Hepatocyte (in vitro differentiated cells): ENCODE data around the gene CPT1A. TPM values are rescaled to one million over a fixed set of nuclear protein-coding genes. Genes with fewer than 3 reads are reported as not detected.
A peak's percentile ranks its signal among the peaks of the same experiment; 100 is the strongest.

Experiments used
- DNase-seq: peaks from one replicate; pipeline ENCODE4 v3.0.0-alpha.2; 2016; ENCODE audit warnings: low spot score
- H2AFZ ChIP-seq: fragments of 200-600 bp; sonication (generic); 2 replicates; pipeline ENCODE4 v1.6.0; 2016; ENCODE audit warnings: antibody characterized with exemption, mild to moderate bottlenecking
- H3K27ac ChIP-seq: fragments of 200-600 bp; sonication (generic); 2 replicates; pipeline ENCODE4 v1.5.1; 2016; ENCODE audit warnings: mild to moderate bottlenecking
- H3K27me3 ChIP-seq: fragments of 200-600 bp; sonication (generic); 2 replicates; pipeline ENCODE4 v1.6.1; 2016
- H3K36me3 ChIP-seq: fragments of 200-600 bp; sonication (generic); replicated peaks from 2 replicates; pipeline ENCODE4 v1.5.1; 2016; ENCODE audit warnings: low read depth; ENCODE audit not compliant: insufficient read depth
- H3K4me1 ChIP-seq: fragments of 200-600 bp; sonication (generic); 2 replicates; pipeline ENCODE4 v1.5.1; 2016; ENCODE audit warnings: mild to moderate bottlenecking, moderate library complexity; ENCODE audit not compliant: insufficient read depth
- H3K4me2 ChIP-seq: fragments of 200-600 bp; sonication (generic); 2 replicates; pipeline ENCODE4 v1.6.0; 2016
- H3K4me3 ChIP-seq: fragments of 200-600 bp; sonication (generic); 2 replicates; pipeline ENCODE4 v1.5.1; 2016; ENCODE audit warnings: mild to moderate bottlenecking
- H3K79me2 ChIP-seq: fragments of 200-600 bp; sonication (generic); 2 replicates; pipeline ENCODE4 v1.6.0; 2017; ENCODE audit warnings: mild to moderate bottlenecking
- H3K9me2 ChIP-seq: fragments of 200-600 bp; sonication (generic); replicated peaks from 2 replicates; pipeline ENCODE4 v1.6.0; 2017; ENCODE audit warnings: mild to moderate bottlenecking; ENCODE audit not compliant: insufficient read depth
- H3K9me3 ChIP-seq: fragments of 200-600 bp; sonication (generic); 2 replicates; pipeline ENCODE4 v1.5.1; 2016; ENCODE audit warnings: low read depth, mild to moderate bottlenecking
- H4K20me1 ChIP-seq: fragments of 200-600 bp; sonication (generic); 2 replicates; pipeline ENCODE4 v1.6.0; 2016; ENCODE audit warnings: mild to moderate bottlenecking; ENCODE audit not compliant: insufficient read depth, poor library complexity, severe bottlenecking
- EZH2 ChIP-seq: fragments of 200-600 bp; sonication (generic); IDR thresholded peaks from 2 replicates; pipeline ENCODE4 v1.6.1; 2016; ENCODE audit warnings: antibody characterized with exemption, mild to moderate bottlenecking, borderline replicate concordance
- EZH2phosphoT487 ChIP-seq: fragments of 200-600 bp; sonication (generic); IDR thresholded peaks from one replicate; pipeline ENCODE4 v1.6.1; 2018; ENCODE audit warnings: antibody characterized with exemption, mild to moderate bottlenecking, low read depth, moderate library complexity; ENCODE audit not compliant: unreplicated experiment, severe bottlenecking
- WGBS: methylation state at CpG from one replicate; pipeline ENCODE4 v1.1.6; 2016; ENCODE audit warnings: low lambda C conversion rate; ENCODE audit errors: missing lambda C conversion rate; 5-methylcytosine and 5-hydroxymethylcytosine counted together
- polyA plus RNA-seq: library from polyadenylated mRNA; unstranded; fragments of >200 nt; fragmentation: Nextera tagmentation; extraction: Ambion mirVana; gene quantifications from 2 replicates; pipeline ENCODE4 v1.2.1, GENCODE V29; 2016
- total RNA-seq: library from RNA; depleted of rRNA; stranded (reverse); fragments of >200 nt; gene quantifications from 2 replicates; pipeline ENCODE4 v1.2.3, GENCODE V29; 2014
- TF ChIP-seq, protein P1 (sequence below): fragments of 200-600 bp; sonication (generic); IDR thresholded peaks from 2 replicates; pipeline ENCODE4 v1.5.1; 2016; ENCODE audit warnings: antibody characterized with exemption, mild to moderate bottlenecking; ENCODE audit not compliant: poor library complexity

Gene CPT1A
- total and polyA plus RNA-seq, 2 experiments from 2014 or later, result 8.3 to 24.8 TPM

DNA sequence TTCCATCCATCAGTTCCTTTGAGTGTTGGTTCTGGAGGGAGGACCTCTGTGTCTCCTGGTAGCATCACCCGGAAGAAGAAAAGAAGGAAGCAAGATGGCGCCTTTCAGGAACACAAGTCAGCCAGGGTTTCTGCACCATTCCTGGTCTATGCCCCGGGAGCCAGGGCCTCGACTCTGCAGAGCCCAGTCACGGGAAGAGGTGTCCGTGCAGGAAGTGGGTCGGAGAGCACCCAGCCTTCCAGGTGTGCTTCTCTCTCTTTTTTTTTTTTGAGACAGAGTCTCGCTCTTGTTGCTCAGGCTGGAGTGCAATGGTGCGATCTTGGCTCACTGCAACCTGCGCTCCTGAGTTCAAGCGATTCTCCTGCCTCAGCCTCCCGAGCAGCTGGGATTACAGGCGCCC is 40.7 kb upstream of the CPT1A start:
- no peak overlapping the region for H3K4me3 ChIP-seq
- no peaks in the 10 kb centered on the region for H3K36me3 ChIP-seq
- no peaks in the 10 kb centered on the region for H4K20me1 ChIP-seq
- TF ChIP-seq, protein P1, sequence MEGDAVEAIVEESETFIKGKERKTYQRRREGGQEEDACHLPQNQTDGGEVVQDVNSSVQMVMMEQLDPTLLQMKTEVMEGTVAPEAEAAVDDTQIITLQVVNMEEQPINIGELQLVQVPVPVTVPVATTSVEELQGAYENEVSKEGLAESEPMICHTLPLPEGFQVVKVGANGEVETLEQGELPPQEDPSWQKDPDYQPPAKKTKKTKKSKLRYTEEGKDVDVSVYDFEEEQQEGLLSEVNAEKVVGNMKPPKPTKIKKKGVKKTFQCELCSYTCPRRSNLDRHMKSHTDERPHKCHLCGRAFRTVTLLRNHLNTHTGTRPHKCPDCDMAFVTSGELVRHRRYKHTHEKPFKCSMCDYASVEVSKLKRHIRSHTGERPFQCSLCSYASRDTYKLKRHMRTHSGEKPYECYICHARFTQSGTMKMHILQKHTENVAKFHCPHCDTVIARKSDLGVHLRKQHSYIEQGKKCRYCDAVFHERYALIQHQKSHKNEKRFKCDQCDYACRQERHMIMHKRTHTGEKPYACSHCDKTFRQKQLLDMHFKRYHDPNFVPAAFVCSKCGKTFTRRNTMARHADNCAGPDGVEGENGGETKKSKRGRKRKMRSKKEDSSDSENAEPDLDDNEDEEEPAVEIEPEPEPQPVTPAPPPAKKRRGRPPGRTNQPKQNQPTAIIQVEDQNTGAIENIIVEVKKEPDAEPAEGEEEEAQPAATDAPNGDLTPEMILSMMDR, result no peak
- no peak for TF ChIP-seq EZH2
- no peak for TF ChIP-seq EZH2phosphoT487
- no peak overlapping the region for H2AFZ ChIP-seq
- no peaks in the 10 kb centered on the region for H3K79me2 ChIP-seq
- no peaks in the 10 kb centered on the region for H3K9me3 ChIP-seq
- H3K27ac ChIP-seq, result no peak overlapping the region
- no peaks in the 10 kb centered on the region for H3K9me2 ChIP-seq
- H3K27me3 ChIP-seq, result no peaks in the 10 kb centered on the region
- H3K4me2 ChIP-seq, result no peak overlapping the region
- DNase-seq, result no peak
- WGBS, result 88% methylated on average over 13 of the region's 13 CpGs
- no peaks in the 10 kb centered on the region for H3K4me1 ChIP-seq

DNA sequence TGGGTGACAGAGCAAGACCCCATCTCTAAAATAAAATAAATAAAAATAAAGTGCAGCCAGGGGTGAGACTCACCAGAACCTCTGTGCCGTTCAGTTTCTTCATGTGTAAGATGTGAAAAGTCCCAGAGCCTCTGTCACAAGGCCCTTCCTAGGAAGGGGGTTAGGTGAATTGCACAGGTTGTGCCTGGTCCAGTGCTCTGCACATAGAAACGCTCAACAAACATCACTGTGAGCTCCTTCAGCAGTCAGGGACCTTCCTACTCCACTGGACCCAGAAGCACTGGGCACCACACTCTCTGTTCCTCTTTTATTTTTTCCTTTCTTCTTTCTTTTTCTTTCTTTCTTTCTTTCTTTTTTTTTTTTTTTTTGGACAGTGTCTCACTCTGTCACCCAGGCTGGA is 39.6 kb upstream of the CPT1A start:
- no peak overlapping the region for H2AFZ ChIP-seq
- no peaks in the 10 kb centered on the region for H4K20me1 ChIP-seq
- H3K4me3 ChIP-seq, result no peak overlapping the region
- no peaks in the 10 kb centered on the region for H3K4me1 ChIP-seq
- DNase-seq, result no peak
- no peaks in the 10 kb centered on the region for H3K9me2 ChIP-seq
- no peak overlapping the region for H3K4me2 ChIP-seq
- H3K79me2 ChIP-seq, result no peaks in the 10 kb centered on the region
- H3K27me3 ChIP-seq, result no peaks in the 10 kb centered on the region
- TF ChIP-seq, protein P1, result no peak
- TF ChIP-seq EZH2phosphoT487, result no peak
- TF ChIP-seq EZH2, result no peak
- 100% methylated on average over 2 of the region's 2 CpGs for WGBS
- no peak overlapping the region for H3K27ac ChIP-seq
- no peaks in the 10 kb centered on the region for H3K36me3 ChIP-seq
- no peaks in the 10 kb centered on the region for H3K9me3 ChIP-seq

DNA sequence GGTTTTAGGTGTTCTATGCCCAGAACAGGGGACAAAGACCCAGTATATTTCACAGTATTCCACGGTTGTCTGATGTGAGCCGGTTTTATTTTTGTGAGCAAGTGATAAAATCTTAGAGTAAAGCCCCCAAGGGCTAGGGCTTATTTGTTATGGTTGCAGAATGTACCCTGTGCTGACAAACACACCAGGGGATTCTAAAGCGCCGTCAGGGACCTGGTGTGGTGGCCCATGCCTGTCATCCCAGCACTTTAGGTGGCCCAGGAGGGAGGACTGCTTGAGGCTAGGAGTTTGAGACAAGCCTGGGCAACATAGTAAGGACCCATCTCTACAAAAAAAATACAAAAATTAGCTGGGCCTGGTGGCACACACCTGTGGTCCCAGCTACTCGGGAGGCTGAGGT is 39.1 kb upstream of the CPT1A start:
- Histone ChIP-seq H4K20me1 (no peaks in the 10 kb centered on the region), H3K4me1 (no peaks in the 10 kb centered on the region), H3K79me2 (no peaks in the 10 kb centered on the region), H3K27ac (no peak overlapping the region), H3K36me3 (no peaks in the 10 kb centered on the region), H2AFZ (no peak overlapping the region), H3K27me3 (no peaks in the 10 kb centered on the region), H3K4me2 (no peak overlapping the region), H3K9me3 (no peaks in the 10 kb centered on the region), H3K9me2 (no peaks in the 10 kb centered on the region), H3K4me3 (no peak overlapping the region)
- TF ChIP-seq EZH2, result no peak
- no peak for TF ChIP-seq EZH2phosphoT487
- TF ChIP-seq, protein P1, result no peak
- 90% methylated on average over 5 of the region's 5 CpGs for WGBS
- no peak for DNase-seq

DNA sequence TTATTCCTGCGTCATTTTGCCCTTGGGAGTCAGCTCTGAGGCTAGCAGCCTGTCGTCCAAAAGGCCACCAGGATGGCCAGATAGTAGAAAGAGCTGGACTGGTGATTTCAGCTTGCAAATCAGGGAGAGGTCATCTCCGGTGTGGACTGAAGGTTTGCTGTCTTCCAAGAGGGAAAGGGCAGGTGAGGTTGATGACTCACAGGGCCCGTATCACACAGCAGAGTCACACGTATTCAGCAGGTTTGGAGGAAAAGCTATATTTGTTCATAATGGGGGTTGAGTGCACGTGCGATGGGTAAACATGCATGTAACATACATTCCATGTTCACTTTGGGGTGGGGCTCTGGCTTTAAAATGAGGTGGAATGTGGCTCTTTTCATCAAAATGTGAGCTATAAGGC is 36.3 kb upstream of the CPT1A start:
- DNase-seq, result peak; percentile 62
- H3K4me1 ChIP-seq, result peaks cover 2% of the 10 kb centered on the region
- peak overlapping the region; percentile 60 for H3K27ac ChIP-seq
- no peak overlapping the region for H3K4me2 ChIP-seq
- WGBS, result 64% methylated on average over 7 of the region's 7 CpGs
- no peaks in the 10 kb centered on the region for H3K36me3 ChIP-seq
- H3K79me2 ChIP-seq, result no peaks in the 10 kb centered on the region
- H3K4me3 ChIP-seq, result no peak overlapping the region
- no peak overlapping the region for H2AFZ ChIP-seq
- no peaks in the 10 kb centered on the region for H3K9me3 ChIP-seq
- TF ChIP-seq EZH2 (no peak), EZH2phosphoT487 (no peak)
- TF ChIP-seq, protein P1, result no peak
- no peaks in the 10 kb centered on the region for H4K20me1 ChIP-seq
- H3K9me2 ChIP-seq, result no peaks in the 10 kb centered on the region
- no peaks in the 10 kb centered on the region for H3K27me3 ChIP-seq
